Esophagus squamous epithelium (tissue), 4 donors: Measurements from ENCODE around the gene TERT.

ENCODE experiments used
- POLR2A ChIP-seq, 4 donors: fragments of 450-650 bp; IDR thresholded peaks; one replicate each; pipeline ENCODE4 v1.6.1; 2017; ENCODE audit warnings: antibody characterized with exemption in 4 of 4, mild to moderate bottlenecking in 4 of 4, moderate library complexity in 3 of 4
- TF ChIP-seq, protein P1 (sequence below), 6 experiments: fragments of 450-650 bp in 4 of 6; fragments of 200-600 bp in 2 of 6; sonication (generic) in 2 of 6; IDR thresholded peaks; one replicate each; pipeline ENCODE4 v1.5.1; 2016 to 2019; ENCODE audit warnings: antibody characterized with exemption in 6 of 6, mild to moderate bottlenecking in 4 of 6, moderate library complexity in 4 of 6

DNA sequence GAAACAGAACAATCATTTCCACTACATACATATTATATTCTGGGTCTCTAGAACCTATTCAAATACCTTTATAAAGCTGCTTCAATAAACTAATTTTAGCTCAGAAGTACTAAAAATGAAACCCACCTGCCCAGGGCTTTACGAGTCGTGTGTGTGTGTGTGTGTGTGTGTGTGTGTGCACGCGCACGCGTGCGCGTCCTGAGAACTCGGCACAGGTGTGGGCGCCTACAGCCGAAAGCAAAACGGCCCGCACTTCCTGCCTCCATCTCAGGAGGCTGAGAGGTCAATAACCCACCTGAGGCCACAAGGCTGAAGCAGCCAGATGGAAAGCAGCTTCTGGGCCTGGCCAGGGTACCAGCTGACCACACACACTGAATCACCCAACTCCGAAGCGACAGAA, 47.0 kb upstream of the TERT start:
- TF ChIP-seq, protein P1, sequence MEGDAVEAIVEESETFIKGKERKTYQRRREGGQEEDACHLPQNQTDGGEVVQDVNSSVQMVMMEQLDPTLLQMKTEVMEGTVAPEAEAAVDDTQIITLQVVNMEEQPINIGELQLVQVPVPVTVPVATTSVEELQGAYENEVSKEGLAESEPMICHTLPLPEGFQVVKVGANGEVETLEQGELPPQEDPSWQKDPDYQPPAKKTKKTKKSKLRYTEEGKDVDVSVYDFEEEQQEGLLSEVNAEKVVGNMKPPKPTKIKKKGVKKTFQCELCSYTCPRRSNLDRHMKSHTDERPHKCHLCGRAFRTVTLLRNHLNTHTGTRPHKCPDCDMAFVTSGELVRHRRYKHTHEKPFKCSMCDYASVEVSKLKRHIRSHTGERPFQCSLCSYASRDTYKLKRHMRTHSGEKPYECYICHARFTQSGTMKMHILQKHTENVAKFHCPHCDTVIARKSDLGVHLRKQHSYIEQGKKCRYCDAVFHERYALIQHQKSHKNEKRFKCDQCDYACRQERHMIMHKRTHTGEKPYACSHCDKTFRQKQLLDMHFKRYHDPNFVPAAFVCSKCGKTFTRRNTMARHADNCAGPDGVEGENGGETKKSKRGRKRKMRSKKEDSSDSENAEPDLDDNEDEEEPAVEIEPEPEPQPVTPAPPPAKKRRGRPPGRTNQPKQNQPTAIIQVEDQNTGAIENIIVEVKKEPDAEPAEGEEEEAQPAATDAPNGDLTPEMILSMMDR (IDR thresholded peaks at IDR 0.05): no peak
- no peak for TF ChIP-seq POLR2A (IDR thresholded peaks at IDR 0.05)
